Caki2 (cell line): ENCODE measurements around the gene ERICH2. TPM values are rescaled to one million over a fixed set of nuclear protein-coding genes. Genes with fewer than 3 reads are reported as not detected.
"Not testable (repeated sequence)": the region's sequence is repeated elsewhere in the genome, so short reads cannot be mapped to it uniquely, and the experiment has no call there.

ENCODE experiments used
- DNase-seq: peaks from one replicate; pipeline ENCODE4 v3.0.0-alpha.2; 2015; ENCODE audit warnings: low read depth
- in situ Hi-C: cut with HindIII; loops from 2 replicates; pipeline ENCODE4 v1.10.0; 2016; ENCODE audit warnings: low sequenced_read_pairs, low pct_unique_long_range_greater_than_20kb, mixed read lengths
- total RNA-seq: library from RNA; depleted of rRNA; stranded (reverse); fragments of >200 nt; shearing (Covaris generic); gene quantifications from 2 replicates; pipeline ENCODE4 v1.2.3, GENCODE V29; 2014; ENCODE audit warnings: low replicate concordance

ERICH2 gene
- total RNA-seq, 1 experiment from 2014 or later: not detected

- DNase-seq: peak; percentile 33
- in situ Hi-C loops: no loop called here
Observed at GRCh38 chr2:170747921-170748320, 22.3 kb upstream of the ERICH2 start.

GRCh38 chr2:170751555-170751954 lies 18.6 kb upstream of the ERICH2 start:
- DNase-seq, in situ Hi-C loops: not testable (repeated sequence)

- no peak for DNase-seq
- in situ Hi-C loops: no loop called here
Observed at GRCh38 chr2:170761572-170761971, 8.6 kb upstream of the ERICH2 start.

- DNase-seq: no peak
- in situ Hi-C loops: no loop called here
Observed at GRCh38 chr2:170762760-170763159, 7.4 kb upstream of the ERICH2 start.

- DNase-seq: no peak
- in situ Hi-C loops: no loop called here
Observed at GRCh38 chr2:170763232-170763631, 6.9 kb upstream of the ERICH2 start.

- in situ Hi-C loops: no loop called here
- DNase-seq: no peak
Observed at GRCh38 chr2:170764880-170765261, 5.3 kb upstream of the ERICH2 start.

GRCh38 chr2:170766693-170767092 lies 3.5 kb upstream of the ERICH2 start:
- no peak for DNase-seq
- in situ Hi-C loops: no loop called here

- peak; percentile 76 for DNase-seq
- in situ Hi-C loops: no loop called here
Observed at GRCh38 chr2:170770606-170771420, 635 bp downstream of the ERICH2 start.

- DNase-seq: no peak
- in situ Hi-C loops: no loop called here
Observed at GRCh38 chr2:170771421-170771937, 1.3 kb downstream of the ERICH2 start.

GRCh38 chr2:170772295-170772694 lies 2.1 kb downstream of the ERICH2 start:
- in situ Hi-C loops: no loop called here
- no peak for DNase-seq

- DNase-seq: no peak
- in situ Hi-C loops: no loop called here
Observed at GRCh38 chr2:170774074-170774473, 3.9 kb downstream of the ERICH2 start.

- no peak for DNase-seq
- in situ Hi-C loops: no loop called here
Observed at GRCh38 chr2:170778900-170779299, 8.7 kb downstream of the ERICH2 start.

GRCh38 chr2:170779304-170779703 lies 9.1 kb downstream of the ERICH2 start:
- DNase-seq: no peak
- in situ Hi-C loops: no loop called here

- DNase-seq: no peak
- in situ Hi-C loops: no loop called here
Observed at GRCh38 chr2:170782673-170783072, 12.5 kb downstream of the ERICH2 start.

- in situ Hi-C loops: no loop called here
- DNase-seq: no peak
Observed at GRCh38 chr2:170783549-170783948, 13.4 kb downstream of the ERICH2 start.

GRCh38 chr2:170798996-170799395 lies 28.8 kb downstream of the ERICH2 start:
- in situ Hi-C loops: no loop called here

GRCh38 chr2:170806548-170806947 lies 36.4 kb downstream of the ERICH2 start:
- no peak for DNase-seq
- in situ Hi-C loops: no loop called here

More at GRCh38 chr2:170798996-170799395, 28.8 kb downstream of the ERICH2 start:
- no peak for DNase-seq

- in situ Hi-C loops: no loop called here
- DNase-seq: peak; percentile 51
Observed at GRCh38 chr2:170812710-170813600, 42.8 kb downstream of the ERICH2 start.
